HepG2 (cell line): ENCODE data around the gene SQOR. TPM values are rescaled to one million over a fixed set of nuclear protein-coding genes. Genes with fewer than 3 reads are reported as not detected.

Source experiments
- ATAC-seq: fragments of 200-7000 bp; cut with Tn5 transposase; 3 replicates; pipeline ENCODE4 v1.9.1; 2020; ENCODE audit warnings: mild to moderate bottlenecking, moderate library complexity
- BruUV-seq: library from RNA; stranded (reverse); fragments of 400-500 nt; replicated peaks from 2 replicates; lab custom pipeline; 2021; lab: Mats Ljungman, UMichigan
- CTCF ChIA-PET: fragments of 300-600 bp; formaldehyde crosslinking; extraction: SDS; loops from one replicate; lab custom pipeline; 2021; ENCODE audit warnings: low total read pairs, inconsistent platforms, low intra/inter-chr PET ratio; lab: Yijun Ruan, JAX
- POLR2A ChIA-PET: fragments of 350-600 bp; sonication (Branson Sonifier 250); formaldehyde crosslinking; loops from one replicate; lab custom pipeline; 2020; ENCODE audit warnings: antibody characterized with exemption, inconsistent platforms; lab: Yijun Ruan, JAX
- DNase-seq: peaks from one replicate; pipeline ENCODE4 v3.0.0-alpha.2; 2015; ENCODE audit warnings: low spot score
- FAIRE-seq: peaks from 3 replicates; lab custom pipeline; 2011; peaks lifted over from hg19 to GRCh38; lab: Jason Lieb, UNC
- H2AFZ ChIP-seq: one replicate; pipeline ENCODE4 v1.6.1; 2011; ENCODE audit warnings: low read length, inconsistent platforms
- H3K27ac ChIP-seq: fragments of 300-600 bp; 3 replicates; pipeline ENCODE4 v1.8.0; 2011; ENCODE audit warnings: mixed run types, mild to moderate bottlenecking, mixed read lengths, low read length, inconsistent platforms; ENCODE audit not compliant: insufficient read depth; ENCODE audit errors: extremely low read length
- H3K27me3 ChIP-seq, 2 experiments: fragments of 200-600 bp in 1 of 2; 2 replicates in 1 of 2; 3 replicates in 1 of 2; pipeline versions ENCODE4 v1.6.0 to v1.8.0; 2011; ENCODE audit warnings: low read length in 2 of 2, mild to moderate bottlenecking in 2 of 2, moderate library complexity in 2 of 2, inconsistent platforms in 1 of 2; ENCODE audit not compliant: insufficient read depth in 2 of 2, control insufficient read depth in 1 of 2
- H3K36me3 ChIP-seq, 2 experiments: fragments of 200-600 bp in 1 of 2; replicated peaks in 1 of 2; 2 replicates in 1 of 2; 3 replicates in 1 of 2; pipeline versions ENCODE4 v1.5.1 to v1.8.0; 2011; ENCODE audit warnings: low read length in 2 of 2, inconsistent platforms in 1 of 2; ENCODE audit not compliant: insufficient read depth in 2 of 2, control insufficient read depth in 1 of 2
- H3K4me1 ChIP-seq: 2 replicates; pipeline ENCODE4 v1.5.1; 2012; ENCODE audit warnings: low read length, inconsistent platforms; ENCODE audit not compliant: insufficient read depth
- H3K4me2 ChIP-seq: 2 replicates; pipeline ENCODE4 v1.6.0; 2011; ENCODE audit warnings: low read depth, low read length, inconsistent platforms
- H3K4me3 ChIP-seq, 3 experiments: fragments of 200-600 bp in 1 of 3; sonication (generic), shearing (Covaris generic) in 1 of 3; replicated peaks in 1 of 3; 2 replicates each; pipeline ENCODE4 v1.5.1; 2011 to 2016; ENCODE audit warnings: low read length in 3 of 3, inconsistent platforms in 2 of 3, low read depth in 2 of 3, mild to moderate bottlenecking in 2 of 3, control low read depth in 1 of 3, mixed read lengths in 1 of 3; ENCODE audit not compliant: insufficient read depth in 1 of 3
- H3K79me2 ChIP-seq: one replicate; pipeline ENCODE4 v1.6.1; 2011; ENCODE audit warnings: low read length, inconsistent platforms; ENCODE audit not compliant: insufficient read depth
- H3K9ac ChIP-seq: 2 replicates; pipeline ENCODE4 v1.6.0; 2011; ENCODE audit warnings: mild to moderate bottlenecking, low read depth, low read length, inconsistent platforms; ENCODE audit not compliant: insufficient read depth
- H3K9me3 ChIP-seq: 2 replicates; pipeline ENCODE4 v1.5.1; 2012; ENCODE audit warnings: mild to moderate bottlenecking, low read length
- H4K20me1 ChIP-seq: 2 replicates; pipeline ENCODE4 v1.6.0; 2011; ENCODE audit warnings: inconsistent platforms, mild to moderate bottlenecking, low read length, moderate library complexity; ENCODE audit not compliant: insufficient read depth
- BCLAF1 ChIP-seq: fragments of 450-650 bp; IDR thresholded peaks from 2 replicates; pipeline ENCODE4 v1.6.1; 2017; ENCODE audit warnings: mild to moderate bottlenecking
- DMTF1 ChIP-seq: sonication (generic); formaldehyde crosslinking; IDR thresholded peaks from 2 replicates; pipeline ENCODE4 v1.4.0; 2020; ENCODE audit warnings: mild to moderate bottlenecking, missing genetic modification reagents
- SETDB1 ChIP-seq: sonication (generic); formaldehyde crosslinking; IDR thresholded peaks from 2 replicates; pipeline ENCODE4 v1.5.1; 2020; ENCODE audit warnings: missing genetic modification reagents, mild to moderate bottlenecking, borderline replicate concordance
- ZNF121 ChIP-seq: sonication (generic); formaldehyde crosslinking; IDR thresholded peaks from 2 replicates; pipeline ENCODE4 v1.5.0; 2020; ENCODE audit warnings: mild to moderate bottlenecking, missing genetic modification reagents
- ZNF766 ChIP-seq: sonication (generic); formaldehyde crosslinking; IDR thresholded peaks from 2 replicates; pipeline ENCODE4 v1.5.0; 2020; ENCODE audit warnings: missing genetic modification reagents, borderline replicate concordance
- WGBS: methylation state at CpG from one replicate; pipeline ENCODE4 v1.1.6; 2017; ENCODE audit warnings: low lambda C conversion rate; 5-methylcytosine and 5-hydroxymethylcytosine counted together
- in situ Hi-C: cut with HindIII; loops from 2 replicates; pipeline ENCODE4 v1.10.0; 2017; ENCODE audit warnings: low pct_unique_long_range_greater_than_20kb; ENCODE audit not compliant: extremely low pct_ligation_motif_present
- intact Hi-C: fragments of 100-400 bp; cut with micrococcal nuclease; formaldehyde crosslinking; loops from one replicate; pipeline ENCODE4 v1.10.0; 2022; ENCODE audit not compliant: unreplicated experiment
- polyA plus RNA-seq, 8 experiments: library from polyadenylated mRNA; depleted of rRNA in 3 of 8; stranded (reverse) in 7 of 8; unstranded in 1 of 8; fragments of >200 nt; fragmentation: Illumina TruSeq in 4 of 8; extraction: Trizol in 4 of 8; gene quantifications; 2 replicates each; pipeline versions ENCODE4 v1.2.1 to v1.2.3, GENCODE V29; 2011 to 2016; ENCODE audit warnings: low read depth in 4 of 8, missing spikeins in 1 of 8, mixed read lengths in 1 of 8; ENCODE audit not compliant: insufficient read depth in 1 of 8
- total RNA-seq, 5 experiments: library from RNA; depleted of rRNA; stranded (reverse); fragments of >200 nt; fragmentation: Illumina TruSeq; extraction: Trizol; gene quantifications; 2 replicates each; pipeline ENCODE4 v1.2.3, GENCODE V29; 2016; ENCODE audit warnings: low read depth in 1 of 5

The SQOR gene
- total and polyA plus RNA-seq, 2 of the 13 experiments (the other 11 are each of a cell fraction or from before 2014, with no cell fraction given) = 19.3 to 19.4 TPM

GRCh38 chr15:45594835-45595530 is 39.8 kb upstream of the SQOR start (continued):
- TF ChIP-seq BCLAF1 (no peak), SETDB1 (no peak), ZNF766 (no peak)

- H3K4me2 ChIP-seq = no peak overlapping the region
- ATAC-seq = no peak
- no peaks in the 10 kb centered on the region for H3K9me3 ChIP-seq
- no peaks in the 10 kb centered on the region for H4K20me1 ChIP-seq
- H2AFZ ChIP-seq = no peak overlapping the region
- FAIRE-seq = no peak
- BruUV-seq = no TSS peak
- TF ChIP-seq DMTF1 (CRISPR knock-in tag) (no peak), ZNF121 (CRISPR knock-in tag) (peak; percentile 54; the same call in 1 of the 2 replicates)
- no peak overlapping the region for H3K9ac ChIP-seq
- no peak overlapping the region for H3K27ac ChIP-seq
- no peaks in the 10 kb centered on the region for H3K27me3 ChIP-seq
- intact Hi-C loops = no loop called here
- H3K4me3 ChIP-seq = no peak overlapping the region
- no peaks in the 10 kb centered on the region for H3K4me1 ChIP-seq
- WGBS = 98% methylated on average over 3 of the region's 3 CpGs
- peaks cover 0 to 24% of the 10 kb centered on the region in 2 experiments; a peak in 4 of 5 replicates for H3K36me3 ChIP-seq
- ChIA-PET POLR2A (no interaction called here), CTCF (no interaction called here)
- no peak for DNase-seq
- peaks cover 7% of the 10 kb centered on the region for H3K79me2 ChIP-seq
- in situ Hi-C loops = no loop called here
These were observed 30.9 kb upstream of the SQOR start for GRCh38 chr15:45603881-45604280.
